ENCODE measurements around the gene AMER3.

The AMER3 gene

DNA sequence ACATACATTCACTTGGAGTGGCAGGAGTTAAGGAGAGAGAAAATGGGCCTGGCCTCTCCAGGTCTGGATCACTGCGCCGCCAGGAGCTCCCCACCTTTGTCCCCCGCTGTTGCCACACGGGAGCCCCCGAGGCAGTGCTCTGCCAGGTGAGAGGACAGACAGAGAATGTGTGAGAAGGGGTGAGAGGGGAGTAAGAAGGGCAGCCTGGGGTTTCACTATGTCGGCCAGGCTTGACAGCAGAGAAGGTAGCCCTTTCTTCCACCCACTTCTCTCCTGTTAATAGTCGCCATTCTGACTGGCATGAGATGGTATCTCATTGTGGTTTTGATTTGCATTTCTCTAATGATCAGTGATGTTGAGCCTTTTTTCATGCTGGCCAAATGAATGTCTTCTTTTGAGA is 55.1 kb downstream of the AMER3 start:
- Histone ChIP-seq H3K27ac (ENCODE audit: low read length) (no peak overlapping the region), H3K9me3 (ENCODE audit: control insufficient read depth in 1 of 2, low read length in 2 of 2) (peaks cover 0 to 5% of the 10 kb centered on the region in 2 donors), H3K4me3 (ENCODE audit: low read depth in 1 of 2, low read length in 2 of 2) (no peak overlapping the region), H3K36me3 (ENCODE audit: control insufficient read depth in 1 of 2, insufficient read depth in 2 of 2, low read length in 2 of 2) (no peaks in the 10 kb centered on the region), H3K27me3 (ENCODE audit: low read depth, low read length) (no peaks in the 10 kb centered on the region), H3K4me1 (ENCODE audit: control insufficient read depth in 1 of 2, insufficient read depth in 2 of 2, low read length in 2 of 2) (no peaks in the 10 kb centered on the region)

DNA sequence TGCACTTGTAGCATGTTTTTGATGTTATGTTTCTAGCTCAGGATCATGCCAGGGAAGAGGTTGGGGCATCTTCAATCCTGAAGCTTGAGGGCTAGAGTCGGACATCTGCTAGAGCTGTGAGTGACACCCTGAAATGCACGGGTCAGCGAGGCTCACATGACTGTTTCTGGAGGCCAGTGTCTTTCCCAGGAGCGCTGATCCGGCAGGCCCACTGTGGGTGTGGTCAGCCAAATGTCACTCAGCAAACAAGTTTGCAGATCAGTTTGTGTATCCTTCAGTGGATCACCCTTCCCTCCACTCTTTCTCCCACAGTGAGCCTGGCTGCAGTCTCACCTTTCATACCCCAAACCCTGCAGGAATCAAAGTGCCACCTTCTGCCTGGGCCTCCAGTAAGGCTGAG is 58.4 kb downstream of the AMER3 start:
- no peaks in the 10 kb centered on the region for H3K4me1 ChIP-seq (ENCODE audit: control insufficient read depth in 1 of 2, insufficient read depth in 2 of 2, low read length in 2 of 2)
- H3K27me3 ChIP-seq (ENCODE audit: low read depth, low read length), result no peaks in the 10 kb centered on the region
- H3K36me3 ChIP-seq (ENCODE audit: control insufficient read depth in 1 of 2, insufficient read depth in 2 of 2, low read length in 2 of 2), result no peaks in the 10 kb centered on the region
- peaks cover 0 to 5% of the 10 kb centered on the region in 2 donors for H3K9me3 ChIP-seq (ENCODE audit: control insufficient read depth in 1 of 2, low read length in 2 of 2)
- no peak overlapping the region for H3K4me3 ChIP-seq (ENCODE audit: low read depth in 1 of 2, low read length in 2 of 2)
- no peak overlapping the region for H3K27ac ChIP-seq (ENCODE audit: low read length)

DNA sequence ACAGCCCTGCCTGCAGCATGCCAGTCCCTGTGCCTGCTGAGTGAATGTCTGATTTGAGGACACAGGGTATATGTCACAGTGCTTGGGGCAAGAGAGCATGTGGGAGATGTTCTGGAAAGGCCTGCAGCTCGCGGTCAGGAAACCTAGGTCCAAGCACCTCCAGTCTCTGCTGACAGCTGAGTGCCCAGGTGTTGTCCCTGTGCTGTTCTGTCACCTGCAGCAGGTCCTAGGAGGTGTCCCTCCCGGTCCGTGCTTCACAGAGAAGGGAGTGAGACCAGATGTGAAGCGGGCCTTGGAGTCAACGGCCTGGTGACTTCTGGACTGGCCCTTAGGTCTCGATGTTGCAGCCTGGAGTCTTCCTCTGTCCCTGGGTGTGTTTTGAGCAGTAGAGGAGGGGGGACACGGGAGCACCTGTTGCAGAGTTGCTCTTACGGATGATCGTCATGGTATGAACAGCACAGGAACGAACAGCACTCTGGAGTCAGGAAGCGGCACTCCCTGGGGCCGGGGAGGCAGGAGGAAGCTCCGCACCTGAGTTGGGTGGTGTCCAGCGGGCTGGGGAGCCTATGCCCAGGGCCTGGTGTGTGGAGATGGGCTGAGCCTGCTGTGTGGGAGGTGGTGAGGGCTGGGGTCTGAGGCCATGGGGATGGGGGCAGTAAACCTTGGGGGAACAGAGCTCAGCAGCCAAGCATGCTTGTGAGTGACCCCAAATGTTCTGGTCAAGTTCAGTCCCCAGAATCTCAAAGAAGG is 59.8 kb downstream of the AMER3 start:
- no peaks in the 10 kb centered on the region for H3K9me3 ChIP-seq (ENCODE audit: control insufficient read depth in 1 of 2, low read length in 2 of 2)
- no peaks in the 10 kb centered on the region for H3K36me3 ChIP-seq (ENCODE audit: control insufficient read depth in 1 of 2, insufficient read depth in 2 of 2, low read length in 2 of 2)
- H3K27ac ChIP-seq (ENCODE audit: low read length), result no peak overlapping the region

More for the DNA sequence above, 59.8 kb downstream of the AMER3 start:
- H3K27me3 ChIP-seq (ENCODE audit: low read depth, low read length), result no peaks in the 10 kb centered on the region
- peaks cover 0 to 3% of the 10 kb centered on the region in 2 donors for H3K4me1 ChIP-seq (ENCODE audit: control insufficient read depth in 1 of 2, insufficient read depth in 2 of 2, low read length in 2 of 2)
- no peak overlapping the region for H3K4me3 ChIP-seq (ENCODE audit: low read depth in 1 of 2, low read length in 2 of 2)

Measured in muscle layer of duodenum (tissue), 2 donors.